OCI-M1 (cell line): ENCODE data around the gene RPL12.

Experiments
- DNase-seq: peaks from one replicate; lab custom pipeline; 2025; lab: John Stamatoyannopoulos, UW

Gene RPL12

DNA sequence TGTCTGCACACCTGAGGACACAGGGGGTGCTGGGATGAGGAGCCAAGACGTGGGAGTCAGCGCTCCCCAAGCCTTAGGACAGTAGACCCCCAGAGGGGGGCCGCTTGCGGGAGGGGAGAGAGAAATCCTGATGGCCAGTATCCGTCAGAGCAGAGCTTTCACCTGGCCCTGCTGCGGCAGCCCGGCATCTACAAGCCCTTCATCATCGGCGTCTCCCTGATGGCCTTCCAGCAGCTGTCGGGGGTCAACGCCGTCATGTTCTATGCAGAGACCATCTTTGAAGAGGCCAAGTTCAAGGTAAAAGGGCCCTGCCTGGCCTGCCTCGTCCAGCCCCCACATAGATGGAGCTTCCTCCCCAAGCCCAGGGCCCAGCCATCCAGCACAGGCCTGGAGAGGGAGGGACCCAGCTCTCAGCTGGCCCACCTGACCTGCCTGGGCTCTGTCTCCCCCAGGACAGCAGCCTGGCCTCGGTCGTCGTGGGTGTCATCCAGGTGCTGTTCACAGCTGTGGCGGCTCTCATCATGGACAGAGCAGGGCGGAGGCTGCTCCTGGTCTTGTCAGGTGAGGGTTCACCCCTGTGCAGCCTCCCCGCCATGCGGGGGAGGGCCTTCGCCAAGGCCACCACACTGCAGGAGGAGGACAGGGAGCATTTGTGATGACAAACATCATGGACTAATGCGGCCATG is 47.6 kb downstream of the RPL12 start:
- DNase-seq: no peak

DNA sequence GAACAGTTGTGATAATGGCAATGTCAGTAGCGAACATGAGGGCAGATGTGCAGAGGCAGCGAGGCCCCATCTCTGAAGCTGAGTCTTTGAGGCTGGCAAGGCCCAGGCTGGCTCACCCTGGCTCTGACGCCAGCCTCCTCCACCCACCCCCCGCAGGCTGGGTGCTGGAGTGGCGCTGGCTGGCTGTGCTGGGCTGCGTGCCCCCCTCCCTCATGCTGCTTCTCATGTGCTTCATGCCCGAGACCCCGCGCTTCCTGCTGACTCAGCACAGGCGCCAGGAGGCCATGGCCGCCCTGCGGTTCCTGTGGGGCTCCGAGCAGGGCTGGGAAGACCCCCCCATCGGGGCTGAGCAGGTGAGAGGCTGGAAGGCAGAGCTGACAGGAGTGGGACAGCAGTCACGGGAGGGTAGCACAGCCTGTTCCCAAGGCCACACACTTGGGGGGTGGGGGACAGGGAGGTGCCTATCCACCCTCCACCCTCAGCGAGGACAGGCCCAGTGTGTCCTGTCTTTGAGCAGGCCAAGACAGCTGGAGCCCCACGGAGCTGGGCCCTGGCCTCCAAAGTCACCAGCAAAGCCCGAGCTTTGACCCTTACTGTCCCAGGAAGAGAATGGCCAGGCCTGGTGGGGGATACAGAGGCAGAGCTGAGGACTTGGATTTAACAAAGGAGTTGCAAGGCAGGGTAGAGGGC is 48.7 kb downstream of the RPL12 start:
- DNase-seq: no peak

DNA sequence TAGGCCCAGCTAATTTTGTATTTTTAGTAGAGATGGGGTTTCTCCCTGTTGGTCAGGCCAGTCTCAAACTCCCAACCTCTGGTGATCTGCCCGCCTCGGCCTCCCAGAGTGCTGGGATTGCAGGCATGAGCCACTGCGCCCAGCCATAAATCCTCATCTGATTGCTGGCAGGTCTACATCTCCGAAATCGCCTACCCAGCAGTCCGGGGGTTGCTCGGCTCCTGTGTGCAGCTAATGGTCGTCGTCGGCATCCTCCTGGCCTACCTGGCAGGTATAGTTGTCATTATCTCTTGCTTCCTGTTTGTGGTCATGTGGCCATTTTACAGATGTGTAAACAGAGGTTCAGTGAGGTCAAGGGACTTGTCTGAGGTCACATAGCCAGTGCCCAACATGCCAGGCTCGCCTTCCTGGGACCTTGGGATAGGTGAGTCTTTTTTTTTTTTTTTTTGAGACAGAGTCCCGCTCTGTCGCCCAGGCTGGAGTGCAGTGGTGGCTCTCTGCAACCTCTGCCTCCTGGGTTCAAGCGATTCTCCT is 51.4 kb downstream of the RPL12 start:
- no peak for DNase-seq

DNA sequence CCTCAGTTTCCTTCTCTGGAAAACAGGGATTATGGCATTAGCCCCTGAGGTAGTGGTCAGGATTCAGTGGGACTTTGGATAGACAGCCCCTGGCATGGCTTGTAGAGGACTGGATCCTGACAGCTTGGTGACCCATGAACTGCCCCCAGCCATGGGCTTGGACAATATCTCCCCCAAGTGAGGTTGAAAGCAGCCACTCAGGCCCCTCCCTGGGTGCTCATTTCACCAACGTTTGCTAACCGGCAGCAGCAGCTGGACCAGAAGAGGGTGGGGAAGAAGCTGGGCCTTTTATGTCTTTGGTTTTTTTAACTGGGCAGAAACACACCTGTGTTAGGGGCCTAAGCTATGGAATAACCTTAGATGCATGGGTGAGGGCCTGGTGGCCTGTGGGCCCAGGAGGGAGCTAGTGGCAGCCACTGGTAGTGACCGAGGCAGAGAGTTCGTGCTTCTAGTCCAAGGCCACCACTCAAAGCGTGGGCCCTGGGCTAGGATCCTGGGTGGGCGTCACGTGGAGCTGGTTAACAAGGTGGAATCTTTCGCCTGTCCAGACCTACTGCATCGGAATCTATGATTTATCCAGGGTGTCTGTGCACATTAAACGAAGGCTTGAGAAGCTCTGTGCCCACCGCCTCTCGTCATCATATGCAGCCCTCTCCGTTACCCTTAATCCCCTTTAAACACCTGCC is 52.3 kb downstream of the RPL12 start:
- DNase-seq: no peak

DNA sequence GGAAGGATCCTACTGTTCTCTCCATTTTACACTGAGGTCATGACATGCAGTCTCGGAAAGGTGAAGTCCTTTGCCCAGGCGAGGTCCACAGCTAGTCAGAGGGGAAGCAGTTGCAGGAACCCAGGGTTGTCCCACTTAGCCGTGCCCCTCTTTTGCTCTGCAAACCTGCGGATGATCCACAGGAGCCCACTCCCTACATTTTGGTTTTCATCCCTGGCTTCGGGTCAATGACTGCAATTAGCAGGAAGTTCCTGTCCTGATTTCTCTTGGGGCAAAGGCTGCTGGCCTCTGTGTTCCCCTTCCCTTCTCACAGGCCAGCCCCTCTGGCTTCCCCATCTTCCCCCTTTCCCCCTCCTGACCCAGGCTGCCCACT is 52.9 kb downstream of the RPL12 start:
- no peak for DNase-seq
